HCT116 (cell line): ENCODE results near the gene NFIA. TPM values are rescaled to one million over a fixed set of nuclear protein-coding genes. Genes with fewer than 3 reads are reported as not detected.

Source experiments
- ATAC-seq: fragments of 200-7000 bp; cut with Tn5 transposase; 2 replicates; pipeline ENCODE4 v1.9.1; 2020; ENCODE audit warnings: mild to moderate bottlenecking, moderate library complexity
- BruUV-seq: library from RNA; stranded (reverse); fragments of 400-500 nt; replicated peaks from 2 replicates; lab custom pipeline; 2021; lab: Mats Ljungman, UMichigan
- CTCF ChIA-PET: fragments of 300-600 bp; sonication (Branson Sonifier 250); formaldehyde crosslinking; loops from one replicate; lab custom pipeline; 2021; ENCODE audit warnings: antibody characterized with exemption; lab: Charles Lee
- POLR2A ChIA-PET: fragments of 300-600, 350-600 bp; sonication (Branson Sonifier 250); formaldehyde crosslinking; loops from one replicate; lab custom pipeline; 2021; ENCODE audit warnings: antibody characterized with exemption; lab: Charles Lee
- RAD21 ChIA-PET, 2 experiments: fragments of 300-600 bp; sonication (Branson Sonifier 250); formaldehyde crosslinking; loops; one replicate each; lab custom pipeline; 2023; ENCODE audit warnings: low total read pairs in 2 of 2; ENCODE audit not compliant: uncharacterized antibody in 2 of 2, unreplicated experiment in 2 of 2, low non-redundant PET in 1 of 2; lab: Charles Lee
- DNase-seq: peaks from one replicate; pipeline ENCODE4 v3.0.0-alpha.2; 2010; ENCODE audit warnings: low read depth, low spot score
- H2AFZ ChIP-seq: fragments of 200-600 bp; shearing (Covaris generic), sonication (generic); 2 replicates; pipeline ENCODE4 v1.6.1; 2017; ENCODE audit warnings: low read depth, mixed run types, mixed read lengths, antibody characterized with exemption, low read length; ENCODE audit not compliant: poor library complexity, severe bottlenecking
- H3K27ac ChIP-seq: 2 replicates; pipeline ENCODE4 v1.5.1; 2012; ENCODE audit warnings: low read depth, low read length
- H3K27me3 ChIP-seq: fragments of 200-600 bp; sonication (generic); 2 replicates; pipeline ENCODE4 v1.6.1; 2016; ENCODE audit warnings: mixed run types, low read length, mixed read lengths; ENCODE audit not compliant: insufficient read depth
- H3K36me3 ChIP-seq, 2 experiments: fragments of 200-500 bp in 1 of 2; fragments of 200-600 bp in 1 of 2; sonication (Bioruptor generic) in 1 of 2; sonication (generic) in 1 of 2; 2 replicates each; pipeline versions ENCODE4 v1.5.1 to v1.6.1; 2014 to 2016; ENCODE audit warnings: low read length in 2 of 2, inconsistent platforms in 1 of 2, mixed read lengths in 1 of 2, mixed run types in 1 of 2; ENCODE audit not compliant: insufficient read depth in 2 of 2, control insufficient read depth in 1 of 2
- H3K4me1 ChIP-seq, 2 experiments: fragments of 200-600 bp in 1 of 2; sonication (generic) in 1 of 2; 2 replicates each; pipeline versions ENCODE4 v1.5.1 to v1.6.1; 2012 to 2017; ENCODE audit warnings: low read length in 2 of 2, inconsistent platforms in 1 of 2, mild to moderate bottlenecking in 1 of 2, mixed read lengths in 1 of 2, mixed run types in 1 of 2, moderate library complexity in 1 of 2; ENCODE audit not compliant: insufficient read depth in 2 of 2, control insufficient read depth in 1 of 2
- H3K4me2 ChIP-seq: fragments of 200-600 bp; sonication (generic); 2 replicates; pipeline ENCODE4 v1.6.1; 2017; ENCODE audit warnings: mixed run types, low read length, mixed read lengths
- H3K4me3 ChIP-seq, 2 experiments: fragments of 200-600 bp in 1 of 2; sonication (generic) in 1 of 2; replicated peaks in 1 of 2; 2 replicates each; pipeline ENCODE4 v1.5.1; 2011 to 2016; ENCODE audit warnings: low read length in 2 of 2, control low read depth in 1 of 2, low read depth in 1 of 2, mild to moderate bottlenecking in 1 of 2, mixed read lengths in 1 of 2, mixed run types in 1 of 2
- H3K79me2 ChIP-seq: fragments of 200-600 bp; sonication (generic); 2 replicates; pipeline ENCODE4 v1.6.1; 2017; ENCODE audit warnings: mild to moderate bottlenecking, mixed run types, low read length, moderate library complexity, mixed read lengths; ENCODE audit not compliant: insufficient read depth
- H3K9ac ChIP-seq: fragments of 200-600 bp; sonication (generic); 2 replicates; pipeline ENCODE4 v1.6.1; 2016; ENCODE audit warnings: low read length, mixed read lengths
- H3K9me2 ChIP-seq: fragments of 200-600 bp; sonication (generic), shearing (Covaris generic); 2 replicates; pipeline ENCODE4 v1.6.1; 2017; ENCODE audit warnings: mixed run types, mild to moderate bottlenecking, moderate library complexity; ENCODE audit not compliant: insufficient read depth
- H3K9me3 ChIP-seq, 2 experiments: fragments of 200-500 bp in 1 of 2; fragments of 200-600 bp in 1 of 2; sonication (Bioruptor generic) in 1 of 2; sonication (generic) in 1 of 2; 2 replicates each; pipeline ENCODE4 v1.6.1; 2014 to 2017; ENCODE audit warnings: low read length in 2 of 2, mixed read lengths in 2 of 2, inconsistent platforms in 1 of 2, low read depth in 1 of 2, mild to moderate bottlenecking in 1 of 2, mixed run types in 1 of 2, moderate library complexity in 1 of 2; ENCODE audit not compliant: control insufficient read depth in 1 of 2, insufficient read depth in 1 of 2
- H4K20me1 ChIP-seq: fragments of 200-600 bp; sonication (generic), shearing (Covaris generic); 2 replicates; pipeline ENCODE4 v1.6.1; 2017; ENCODE audit warnings: mixed run types, mild to moderate bottlenecking, moderate library complexity; ENCODE audit not compliant: insufficient read depth
- EZH2 ChIP-seq: fragments of 200-600 bp; sonication (generic); IDR thresholded peaks from 2 replicates; pipeline ENCODE4 v1.6.1; 2017; ENCODE audit warnings: antibody characterized with exemption, mixed run types
- EZH2phosphoT487 ChIP-seq: fragments of 200-600 bp; IDR thresholded peaks from 2 replicates; pipeline ENCODE4 v1.6.1; 2018; ENCODE audit warnings: antibody characterized with exemption, borderline replicate concordance
- MAX ChIP-seq: IDR thresholded peaks from 2 replicates; pipeline ENCODE4 v1.6.1; 2012
- POLR2A ChIP-seq: IDR thresholded peaks from 2 replicates; pipeline ENCODE4 v1.7.0; 2011; ENCODE audit warnings: borderline replicate concordance; ENCODE audit not compliant: insufficient read depth, insufficient read length; ENCODE audit errors: extremely low read depth
- RAD21 ChIP-seq: IDR thresholded peaks from 2 replicates; pipeline ENCODE4 v1.6.1; 2012; ENCODE audit warnings: low read depth, mild to moderate bottlenecking
- REST ChIP-seq: IDR thresholded peaks from 2 replicates; pipeline ENCODE4 v1.6.1; 2012; ENCODE audit warnings: low read depth
- SP1 ChIP-seq: IDR thresholded peaks from 2 replicates; pipeline ENCODE4 v1.6.1; 2012; ENCODE audit warnings: low read depth
- YY1 ChIP-seq: IDR thresholded peaks from 2 replicates; pipeline ENCODE4 v1.6.1; 2011; ENCODE audit warnings: low read length, low read depth, moderate library complexity, mild to moderate bottlenecking; ENCODE audit not compliant: insufficient replicate concordance; ENCODE audit errors: extremely low read depth
- ZBTB33 ChIP-seq: IDR thresholded peaks from 2 replicates; pipeline ENCODE4 v1.6.1; 2011; ENCODE audit warnings: mild to moderate bottlenecking, low read length, moderate library complexity; ENCODE audit not compliant: insufficient replicate concordance; ENCODE audit errors: extremely low read depth
- intact Hi-C: fragments of 100-400 bp; cut with micrococcal nuclease; formaldehyde crosslinking; loops from 2 replicates; pipeline ENCODE4 v1.10.0; 2022
- total RNA-seq: library from RNA; stranded (reverse); gene quantifications from one replicate; pipeline ENCODE4 v1.2.1, GENCODE V29; 2021; ENCODE audit not compliant: unreplicated experiment

The NFIA gene
- total RNA-seq, 1 experiment from 2014 or later: 17.2 TPM

GRCh38 chr1:61115436-61115835, 33.1 kb downstream of the NFIA start:
- no peaks in the 10 kb centered on the region for H3K27me3 ChIP-seq
- no peaks in the 10 kb centered on the region for H3K36me3 ChIP-seq
- CTCF ChIA-PET: no interaction called here
- no peak overlapping the region for H3K4me2 ChIP-seq
- no peak overlapping the region for H3K27ac ChIP-seq
- DNase-seq (no peak), ATAC-seq (no peak)
- H3K4me1 ChIP-seq: no peaks in the 10 kb centered on the region
- TF ChIP-seq RAD21 (no peak), MAX (no peak), POLR2A (no peak), YY1 (no peak), SP1 (no peak), EZH2 (no peak), EZH2phosphoT487 (no peak), REST (no peak), ZBTB33 (no peak)
- H3K79me2 ChIP-seq: peaks cover 8% of the 10 kb centered on the region
- no peak overlapping the region for H2AFZ ChIP-seq
- no peaks in the 10 kb centered on the region for H3K9me2 ChIP-seq
- intact Hi-C loops: no loop called here
- H3K9ac ChIP-seq: no peak overlapping the region
- POLR2A ChIA-PET: no interaction called here
- H3K4me3 ChIP-seq: no peak overlapping the region
- RAD21 ChIA-PET: no interaction called here
- no peaks in the 10 kb centered on the region for H4K20me1 ChIP-seq
- BruUV-seq: no TSS peak
- H3K9me3 ChIP-seq: no peaks in the 10 kb centered on the region
